Breast epithelium (tissue), 3 donors: ENCODE results near the gene CCDC85C.

ENCODE experiments used
- CTCF ChIP-seq, 3 donors: fragments of 450-650 bp; IDR thresholded peaks; one replicate each; pipeline ENCODE4 v1.5.1; 2016 to 2017; ENCODE audit warnings: antibody characterized with exemption in 3 of 3, mild to moderate bottlenecking in 3 of 3, moderate library complexity in 3 of 3
- POLR2A ChIP-seq: fragments of 450-650 bp; IDR thresholded peaks from one replicate; pipeline ENCODE4 v1.6.1; 2016; ENCODE audit warnings: antibody characterized with exemption, mild to moderate bottlenecking, moderate library complexity

- TF ChIP-seq CTCF (IDR thresholded peaks at IDR 0.05) (no peak), POLR2A (no peak)
These were observed 48.1 kb upstream of the CCDC85C start for GRCh38 chr14:99651953-99652746.
